Activated CD8-positive, alpha-beta memory T cell treated with anti-CD3 and anti-CD28 coated beads, Interleukin-2, amount 50 U/mL, for 24 hours (primary cell): ENCODE results near the gene RNU6-8.

Experiments used
- DNase-seq: peaks from one replicate; pipeline ENCODE4 v3.0.0-alpha.2; 2020; ENCODE audit errors: extremely low read depth

Gene RNU6-8

GRCh38 chr14:32203928-32204357 is 874 bp upstream of the RNU6-8 start:
- no peak for DNase-seq

GRCh38 chr14:32202491-32202997 is 525 bp downstream of the RNU6-8 start:
- no peak for DNase-seq

DNA sequence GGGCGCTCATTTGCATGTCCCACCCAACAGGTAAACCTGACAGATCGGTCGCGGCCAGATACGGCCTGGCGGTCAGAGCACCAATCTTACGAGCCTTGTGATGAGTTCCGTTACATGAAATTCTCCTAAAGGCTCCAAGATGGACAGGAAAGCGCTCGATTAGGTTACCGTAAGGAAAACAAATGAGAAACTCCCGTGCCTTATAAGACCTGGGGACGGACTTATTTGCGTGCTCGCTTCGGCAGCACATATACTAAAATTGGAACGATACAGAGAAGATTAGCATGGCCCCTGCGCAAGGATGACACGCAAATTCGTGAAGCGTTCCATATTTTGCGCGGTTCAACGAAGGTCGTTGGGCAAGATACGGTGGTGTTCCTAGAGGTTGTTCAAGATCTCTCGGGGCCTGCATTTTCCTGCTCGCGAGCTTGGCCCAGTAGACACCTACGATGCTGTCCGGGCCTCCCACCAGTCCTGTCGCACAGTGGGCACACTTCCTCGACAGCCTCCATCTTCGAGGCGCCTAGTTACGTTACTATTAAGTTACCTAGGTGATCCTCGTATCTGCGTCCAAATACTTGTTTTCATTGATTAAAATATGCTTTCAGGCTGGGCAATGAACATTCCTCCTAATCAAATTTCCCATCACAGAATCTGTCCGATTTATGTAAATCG is 1.1 kb downstream of the RNU6-8 start, which contains the start of gene RNU6-7:
RNU6-7 (plus strand) TSS at position 230 of the 675 bp plus-strand sequence.
- DNase-seq, result no peak

- DNase-seq, result peak; percentile 21
These were observed 1.8 kb downstream of the RNU6-8 start for GRCh38 chr14:32201193-32201815.

DNA sequence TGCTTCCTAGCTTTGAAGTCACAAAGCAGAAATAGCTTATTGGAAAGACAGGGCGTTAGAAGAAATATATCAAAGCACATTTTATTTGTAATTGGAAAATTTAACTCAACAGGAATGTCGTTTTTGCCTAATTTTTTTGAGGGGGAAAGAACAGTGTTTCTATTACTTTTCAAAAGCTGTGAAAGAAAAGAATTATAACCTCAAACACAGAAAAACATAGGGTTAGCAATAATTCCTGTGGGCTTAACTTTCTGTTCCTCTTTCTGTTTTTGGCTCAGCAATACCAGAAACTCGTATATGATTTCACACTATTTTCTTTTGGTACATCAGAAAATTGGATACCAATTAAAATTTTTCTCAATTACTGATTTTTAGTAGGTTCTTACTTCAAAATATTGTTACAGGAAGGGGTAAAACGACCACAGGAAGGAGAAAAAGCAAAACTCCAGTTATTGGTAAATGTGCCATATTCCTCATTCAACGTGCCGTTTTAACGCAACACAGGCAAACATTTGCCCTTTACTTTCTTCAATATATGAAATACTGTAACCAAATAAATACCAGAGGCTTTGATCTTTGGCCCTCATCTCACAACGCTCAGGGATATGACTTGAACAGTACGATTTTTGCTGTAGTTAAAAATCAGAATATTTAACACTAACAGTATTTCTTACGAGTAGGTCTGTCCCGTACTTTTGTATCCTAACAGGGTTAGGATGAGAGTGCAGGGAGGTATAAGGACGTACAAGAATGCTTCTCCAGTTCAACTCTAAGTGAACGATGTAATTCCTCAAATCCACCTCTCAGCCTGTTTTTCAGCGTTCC is 2.5 kb downstream of the RNU6-8 start:
- DNase-seq, result no peak

DNA sequence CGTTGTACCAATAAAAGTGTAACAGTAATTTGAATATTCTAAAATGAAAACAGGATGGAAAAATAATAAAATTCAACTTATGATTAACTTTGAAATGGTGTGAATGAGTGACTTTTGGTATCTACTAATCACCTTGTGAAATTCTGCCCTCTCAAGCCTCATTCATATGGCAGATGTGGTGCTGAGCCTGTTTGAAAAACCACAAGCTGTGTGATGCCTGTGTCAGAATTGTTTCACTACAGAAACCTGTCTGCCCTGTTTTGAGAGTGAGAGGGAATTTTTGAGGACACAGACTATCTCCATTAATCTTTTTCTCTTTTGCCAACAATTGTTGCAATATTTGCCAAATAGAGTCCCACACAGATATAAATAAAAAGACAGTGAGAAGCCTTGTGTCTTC is 5.2 kb downstream of the RNU6-8 start:
- no peak for DNase-seq

DNA sequence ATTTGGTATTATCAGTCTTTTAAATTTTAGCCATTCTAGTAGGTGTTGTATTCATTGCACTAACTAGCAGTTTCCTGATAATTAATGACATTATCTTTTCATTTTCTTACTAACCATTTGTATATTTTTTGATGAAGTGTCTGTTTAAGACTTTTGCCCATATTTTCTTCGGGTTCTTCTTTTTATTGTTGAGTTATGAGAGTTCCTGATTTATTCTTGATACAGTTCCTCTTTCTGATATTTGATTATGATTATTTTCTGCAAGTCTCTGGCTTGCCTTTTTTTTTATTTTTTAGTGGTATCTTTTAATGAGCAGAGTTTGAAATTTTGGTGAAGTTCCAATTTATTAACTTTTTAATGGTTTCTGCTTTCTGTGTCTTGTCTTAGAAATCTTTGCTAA is 7.4 kb downstream of the RNU6-8 start:
- no peak for DNase-seq

- no peak for DNase-seq
These were observed 9.5 kb downstream of the RNU6-8 start for GRCh38 chr14:32193532-32193931.

- no peak for DNase-seq
These were observed 10.2 kb downstream of the RNU6-8 start for GRCh38 chr14:32192712-32193373.

GRCh38 chr14:32190673-32191072 is 12.4 kb downstream of the RNU6-8 start:
- no peak for DNase-seq

DNA sequence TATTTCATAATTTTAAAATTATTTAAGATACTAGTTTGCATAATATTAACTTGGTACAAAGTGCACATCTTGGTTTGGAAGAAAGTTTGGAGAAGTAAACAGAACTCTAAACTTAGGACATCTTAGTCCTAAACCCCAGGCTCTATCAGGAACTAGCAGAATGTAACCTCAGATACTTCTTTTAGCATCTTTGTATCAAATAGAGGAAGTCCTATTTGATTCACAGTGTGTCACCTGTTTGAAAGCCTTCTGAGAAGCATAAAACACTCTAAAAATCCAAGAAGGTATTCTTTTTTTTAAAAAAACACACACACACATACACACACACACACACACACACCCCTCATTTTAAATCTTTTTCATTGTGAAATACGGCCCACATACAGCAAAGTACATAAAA is 13.3 kb downstream of the RNU6-8 start:
- DNase-seq, result no peak

DNA sequence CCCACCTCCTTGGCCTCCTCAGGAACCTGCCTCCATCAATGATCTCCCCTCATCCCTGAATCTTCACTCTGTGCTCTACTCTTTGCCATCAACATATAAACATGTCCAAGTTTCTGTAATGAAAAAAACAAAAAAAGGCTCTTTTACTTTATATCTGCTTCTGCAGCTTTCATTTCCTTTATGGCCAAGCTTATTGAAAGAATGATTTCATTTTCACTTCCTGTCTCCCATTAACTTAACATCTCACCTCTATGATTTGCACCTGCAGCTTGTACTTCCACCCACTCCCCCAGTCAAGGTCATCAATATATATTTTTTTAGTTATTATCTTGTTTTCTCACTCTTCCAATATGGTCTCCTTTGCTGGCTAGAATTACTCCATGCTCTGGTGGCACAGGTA is 16.8 kb downstream of the RNU6-8 start:
- no peak for DNase-seq

DNA sequence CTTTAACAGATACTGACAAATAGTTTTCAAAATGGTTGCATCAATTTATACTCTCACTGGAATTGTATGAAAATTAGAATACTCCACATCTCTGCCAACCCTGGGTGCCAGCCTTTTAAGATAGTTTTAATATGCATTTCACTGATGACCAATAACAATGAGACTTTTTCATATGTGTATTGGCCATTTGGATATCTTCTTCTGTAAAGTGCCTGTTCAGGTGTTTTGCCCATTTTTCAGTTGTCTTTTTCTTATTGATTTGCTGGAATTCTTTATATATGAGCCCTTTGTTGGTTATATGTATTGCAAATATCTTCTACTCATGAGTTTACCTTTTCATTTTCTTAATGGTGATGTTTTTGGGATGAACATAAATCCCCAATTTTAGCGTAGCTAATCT is 18.0 kb downstream of the RNU6-8 start:
- DNase-seq, result no peak

DNA sequence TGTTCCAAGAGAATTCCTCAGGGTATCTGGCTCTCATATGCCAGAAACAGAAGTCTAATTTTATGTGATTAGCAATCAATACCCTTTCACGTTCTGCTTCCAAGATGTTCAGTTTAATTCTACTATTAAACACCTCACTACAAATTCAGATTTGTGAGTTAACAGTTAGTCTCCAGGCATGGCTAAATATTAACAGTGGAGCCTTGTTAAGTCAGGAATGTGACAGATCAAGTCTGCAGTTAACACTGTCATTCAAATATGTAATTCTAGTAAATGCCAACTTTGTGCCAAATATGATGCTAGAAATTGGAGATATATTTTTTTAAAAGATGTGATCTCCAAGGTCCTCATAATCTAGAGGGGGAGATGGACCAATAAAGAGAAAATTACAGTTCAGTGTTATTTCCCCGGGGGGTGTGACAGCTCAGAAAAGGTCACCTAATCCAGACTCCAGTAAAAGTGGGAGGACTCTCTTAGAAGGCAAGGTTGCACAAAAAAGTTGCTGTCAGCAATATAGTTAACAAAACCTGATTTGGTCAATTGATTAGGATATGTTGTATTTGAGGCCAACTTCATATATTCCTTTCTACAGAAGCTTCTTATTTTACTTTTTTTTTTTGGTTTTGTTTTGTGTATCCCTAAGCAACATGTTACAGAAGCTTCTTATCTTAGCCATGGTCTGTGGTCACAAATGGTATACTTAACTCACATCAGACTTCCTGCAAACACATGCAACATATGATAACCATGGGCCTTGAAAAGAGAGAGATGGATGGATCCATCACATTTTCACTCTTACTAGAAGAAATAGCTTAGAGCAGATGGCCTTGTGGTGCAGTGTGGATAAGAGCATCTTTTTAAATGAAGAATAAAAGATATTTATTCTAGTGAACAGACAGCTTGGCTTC is 19.7 kb downstream of the RNU6-8 start:
- DNase-seq, result no peak

DNA sequence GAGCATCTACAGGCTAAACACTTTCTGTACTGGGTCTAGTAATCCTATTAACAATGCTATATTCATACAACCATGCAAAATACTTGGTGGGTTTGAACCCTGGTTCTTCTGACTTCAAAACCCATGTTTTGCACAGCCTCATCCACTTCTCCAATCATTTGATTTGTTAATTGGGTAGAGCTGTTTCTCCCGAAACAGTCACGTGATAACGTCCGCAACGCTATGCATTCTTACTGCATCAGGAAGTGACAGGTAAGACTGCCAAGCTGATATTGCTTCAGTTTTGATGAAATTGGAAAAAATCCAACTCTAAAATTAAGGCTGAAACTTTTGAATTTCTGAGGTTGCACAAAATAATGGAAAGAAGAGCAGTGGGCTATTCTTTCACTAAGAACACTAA is 31.6 kb downstream of the RNU6-8 start:
- no peak for DNase-seq

GRCh38 chr14:32169191-32169590 is 33.9 kb downstream of the RNU6-8 start:
- DNase-seq, result no peak

DNA sequence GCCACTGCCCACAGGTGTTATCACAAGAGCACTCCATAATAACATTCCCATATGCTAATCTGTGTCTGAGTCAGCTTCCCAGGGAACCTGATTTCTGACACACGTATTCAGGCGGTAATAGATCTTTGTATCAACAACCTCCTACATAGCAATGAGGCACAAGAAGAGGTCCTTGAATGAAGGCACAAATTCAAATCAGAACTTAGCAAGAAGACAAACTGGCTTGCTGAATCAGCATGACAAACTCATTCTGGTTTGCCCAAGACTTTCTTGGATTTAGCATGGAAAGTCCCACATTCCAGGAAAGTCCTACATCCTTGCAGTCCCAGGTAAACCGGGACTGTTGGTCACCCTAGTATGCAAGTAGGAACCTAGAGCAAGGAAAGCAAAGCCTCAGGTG is 35.2 kb downstream of the RNU6-8 start:
- DNase-seq, result no peak

- DNase-seq, result no peak
These were observed 36.1 kb downstream of the RNU6-8 start for GRCh38 chr14:32166924-32167323.

DNA sequence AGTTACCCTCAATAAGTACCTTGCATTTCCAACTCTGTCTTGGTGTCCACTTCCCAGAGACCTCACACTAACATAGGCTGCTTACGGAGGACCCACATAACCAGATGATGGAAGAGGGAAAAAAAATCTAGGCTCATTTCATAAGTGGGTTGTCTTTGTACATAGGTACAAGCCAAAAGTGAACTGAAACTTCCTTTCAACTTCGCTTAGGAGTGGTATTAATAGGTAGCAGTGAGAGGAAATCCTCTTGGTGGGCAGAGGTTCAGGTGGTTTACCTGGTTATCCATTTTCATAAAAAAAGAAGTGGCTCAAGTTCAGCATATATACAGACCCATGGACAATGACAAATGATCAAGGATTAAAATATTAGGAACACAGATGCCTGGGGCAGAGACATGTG is 37.0 kb downstream of the RNU6-8 start:
- no peak for DNase-seq
